ENCODE data around the gene LGALS13.

DNA sequence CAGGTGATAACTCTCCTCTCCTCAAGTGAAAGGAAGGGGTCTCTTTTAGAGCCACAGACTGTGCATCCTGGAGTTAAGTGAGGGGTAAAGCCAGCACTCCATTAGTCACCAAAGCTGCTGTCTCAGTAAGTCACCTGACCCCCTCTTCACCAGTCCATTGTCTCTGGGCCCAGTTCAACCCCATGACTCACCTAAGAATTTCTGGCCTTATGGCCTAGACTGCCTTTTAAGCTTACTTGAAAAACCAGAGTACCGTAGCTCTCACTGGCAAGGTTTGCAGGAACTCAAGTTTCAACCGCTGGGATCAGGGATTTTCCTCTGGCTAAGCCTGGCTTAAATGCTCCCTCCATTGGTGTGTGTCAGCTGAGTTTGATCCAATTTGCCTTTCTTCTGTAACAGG is 38.9 kb upstream of the LGALS13 start:
- TF ChIP-seq, protein P1, sequence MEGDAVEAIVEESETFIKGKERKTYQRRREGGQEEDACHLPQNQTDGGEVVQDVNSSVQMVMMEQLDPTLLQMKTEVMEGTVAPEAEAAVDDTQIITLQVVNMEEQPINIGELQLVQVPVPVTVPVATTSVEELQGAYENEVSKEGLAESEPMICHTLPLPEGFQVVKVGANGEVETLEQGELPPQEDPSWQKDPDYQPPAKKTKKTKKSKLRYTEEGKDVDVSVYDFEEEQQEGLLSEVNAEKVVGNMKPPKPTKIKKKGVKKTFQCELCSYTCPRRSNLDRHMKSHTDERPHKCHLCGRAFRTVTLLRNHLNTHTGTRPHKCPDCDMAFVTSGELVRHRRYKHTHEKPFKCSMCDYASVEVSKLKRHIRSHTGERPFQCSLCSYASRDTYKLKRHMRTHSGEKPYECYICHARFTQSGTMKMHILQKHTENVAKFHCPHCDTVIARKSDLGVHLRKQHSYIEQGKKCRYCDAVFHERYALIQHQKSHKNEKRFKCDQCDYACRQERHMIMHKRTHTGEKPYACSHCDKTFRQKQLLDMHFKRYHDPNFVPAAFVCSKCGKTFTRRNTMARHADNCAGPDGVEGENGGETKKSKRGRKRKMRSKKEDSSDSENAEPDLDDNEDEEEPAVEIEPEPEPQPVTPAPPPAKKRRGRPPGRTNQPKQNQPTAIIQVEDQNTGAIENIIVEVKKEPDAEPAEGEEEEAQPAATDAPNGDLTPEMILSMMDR (IDR thresholded peaks at IDR 0.05; ENCODE audit: poor library complexity) = no peak
- TF ChIP-seq EZH2phosphoT487 (IDR thresholded peaks at IDR 0.05; ENCODE audit: low read depth, severe bottlenecking, unreplicated experiment) = no peak
